ENCODE measurements around the gene TBC1D30.

DNA sequence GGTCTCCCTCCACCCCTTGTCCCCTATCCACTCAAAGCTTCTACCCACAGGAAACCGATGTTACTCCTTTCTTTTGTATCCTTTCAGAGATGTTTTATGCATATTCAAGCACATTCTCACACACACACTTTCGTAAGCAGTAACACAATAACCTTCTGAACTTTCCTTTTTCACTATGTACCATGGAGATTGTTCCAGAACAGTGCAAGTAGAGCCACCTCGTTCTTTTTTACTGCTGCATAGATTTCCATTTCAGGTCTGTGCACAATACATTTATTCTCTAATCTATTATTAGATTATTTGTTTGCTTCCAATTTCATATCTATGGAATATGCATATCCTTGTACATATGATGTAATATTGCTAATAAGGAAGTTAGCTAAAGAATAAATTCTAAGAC is 60.3 kb downstream of the TBC1D30 start:
- no peak for TF ChIP-seq EZH2 (IDR thresholded peaks at IDR 0.05; ENCODE audit: insufficient read depth, low read length)
- TF ChIP-seq, protein P1, sequence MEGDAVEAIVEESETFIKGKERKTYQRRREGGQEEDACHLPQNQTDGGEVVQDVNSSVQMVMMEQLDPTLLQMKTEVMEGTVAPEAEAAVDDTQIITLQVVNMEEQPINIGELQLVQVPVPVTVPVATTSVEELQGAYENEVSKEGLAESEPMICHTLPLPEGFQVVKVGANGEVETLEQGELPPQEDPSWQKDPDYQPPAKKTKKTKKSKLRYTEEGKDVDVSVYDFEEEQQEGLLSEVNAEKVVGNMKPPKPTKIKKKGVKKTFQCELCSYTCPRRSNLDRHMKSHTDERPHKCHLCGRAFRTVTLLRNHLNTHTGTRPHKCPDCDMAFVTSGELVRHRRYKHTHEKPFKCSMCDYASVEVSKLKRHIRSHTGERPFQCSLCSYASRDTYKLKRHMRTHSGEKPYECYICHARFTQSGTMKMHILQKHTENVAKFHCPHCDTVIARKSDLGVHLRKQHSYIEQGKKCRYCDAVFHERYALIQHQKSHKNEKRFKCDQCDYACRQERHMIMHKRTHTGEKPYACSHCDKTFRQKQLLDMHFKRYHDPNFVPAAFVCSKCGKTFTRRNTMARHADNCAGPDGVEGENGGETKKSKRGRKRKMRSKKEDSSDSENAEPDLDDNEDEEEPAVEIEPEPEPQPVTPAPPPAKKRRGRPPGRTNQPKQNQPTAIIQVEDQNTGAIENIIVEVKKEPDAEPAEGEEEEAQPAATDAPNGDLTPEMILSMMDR (IDR thresholded peaks at IDR 0.05; ENCODE audit: insufficient read depth, low read depth, low read length): no peak

Data from astrocyte (in vitro differentiated cells and primary cell).